ENCODE data around the gene GP2. TPM values are rescaled to one million over a fixed set of nuclear protein-coding genes. Genes with fewer than 3 reads are reported as not detected.

The GP2 gene
- polyA plus RNA-seq, 3 donors: not detected

- DNase-seq: no peak
- no peak overlapping the region for H3K4me3 Mint-ChIP-seq
- intact Hi-C loops (cut with micrococcal nuclease): no loop called here
- peaks cover 3 to 6% (median 4%) of the 10 kb centered on the region in 3 donors for H3K27me3 Mint-ChIP-seq (ENCODE audit: low read depth in 3 of 3)
- H3K36me3 ChIP-seq (replicated peaks in 1 of 2; ENCODE audit: control insufficient read depth in 1 of 2, insufficient read depth in 2 of 2, low read length in 2 of 2): no peaks in the 10 kb centered on the region
- H3K9me3 ChIP-seq (replicated peaks in 1 of 2; ENCODE audit: control insufficient read depth in 1 of 2, insufficient read depth in 1 of 2, low read length in 2 of 2): no peaks in the 10 kb centered on the region
- H2AFZ ChIP-seq (ENCODE audit: insufficient read depth, low read depth, low read length, poor library complexity, severe bottlenecking): no peak overlapping the region
- no peak overlapping the region for H3K27ac Mint-ChIP-seq
- H3K4me3 ChIP-seq (replicated peaks in 1 of 3; ENCODE audit: low read depth in 2 of 3, low read length in 3 of 3): no peak overlapping the region
- WGBS (ENCODE audit: insufficient coverage): 94% methylated on average over 4 of the region's 4 CpGs
- H3K27ac ChIP-seq (ENCODE audit: low read depth in 1 of 2, low read length in 2 of 2): no peak overlapping the region
- H3K27me3 ChIP-seq (ENCODE audit: control insufficient read depth in 2 of 2, insufficient read depth in 2 of 2, low read length in 2 of 2): no peaks in the 10 kb centered on the region
- no peak overlapping the region for H3K9ac ChIP-seq (ENCODE audit: insufficient read depth, low read length, poor library complexity, severe bottlenecking)
- no peaks in the 10 kb centered on the region for H3K4me1 ChIP-seq (ENCODE audit: control insufficient read depth in 1 of 2, insufficient read depth in 2 of 2, low read length in 2 of 2)
- H3K9me3 Mint-ChIP-seq: peaks cover 0 to 2% (median 0%) of the 10 kb centered on the region in 7 donors
- no peak for TF ChIP-seq CTCF (IDR thresholded peaks at IDR 0.05)
- H3K4me1 Mint-ChIP-seq: no peaks in the 10 kb centered on the region
- H4K20me1 ChIP-seq (ENCODE audit: insufficient read depth, low read length): no peaks in the 10 kb centered on the region
- H3K79me2 ChIP-seq (ENCODE audit: insufficient read depth, low read length): no peaks in the 10 kb centered on the region
- no peaks in the 10 kb centered on the region for H3K36me3 Mint-ChIP-seq
- no peak overlapping the region for H3K4me2 ChIP-seq (replicated peaks; ENCODE audit: extremely low read depth, low read length, poor library complexity, severe bottlenecking)
These were observed 19.0 kb downstream of the GP2 start for GRCh38 chr16:20308266-20308665.

GRCh38 chr16:20307791-20308190 is 19.5 kb downstream of the GP2 start:
- H3K4me1 ChIP-seq (ENCODE audit: control insufficient read depth in 1 of 2, insufficient read depth in 2 of 2, low read length in 2 of 2): no peaks in the 10 kb centered on the region
- no peak overlapping the region for H3K4me3 ChIP-seq (replicated peaks in 1 of 3; ENCODE audit: low read depth in 2 of 3, low read length in 3 of 3)
- no peaks in the 10 kb centered on the region for H3K79me2 ChIP-seq (ENCODE audit: insufficient read depth, low read length)
- Mint-ChIP-seq H3K9me3 (peaks cover 0 to 2% (median 0%) of the 10 kb centered on the region in 7 donors), H3K4me3 (no peak overlapping the region), H3K4me1 (no peaks in the 10 kb centered on the region), H3K36me3 (no peaks in the 10 kb centered on the region), H3K27ac (no peak overlapping the region), H3K27me3 (ENCODE audit: low read depth in 3 of 3) (peaks cover 3 to 7% (median 4%) of the 10 kb centered on the region in 3 donors)
- WGBS (ENCODE audit: insufficient coverage): 87% methylated on average over 3 of the region's 7 CpGs
- no peaks in the 10 kb centered on the region for H4K20me1 ChIP-seq (ENCODE audit: insufficient read depth, low read length)
- H2AFZ ChIP-seq (ENCODE audit: insufficient read depth, low read depth, low read length, poor library complexity, severe bottlenecking): no peak overlapping the region
- H3K36me3 ChIP-seq (replicated peaks in 1 of 2; ENCODE audit: control insufficient read depth in 1 of 2, insufficient read depth in 2 of 2, low read length in 2 of 2): no peaks in the 10 kb centered on the region
- no peak for TF ChIP-seq CTCF (IDR thresholded peaks at IDR 0.05)
- H3K9me3 ChIP-seq (replicated peaks in 1 of 2; ENCODE audit: control insufficient read depth in 1 of 2, insufficient read depth in 1 of 2, low read length in 2 of 2): no peaks in the 10 kb centered on the region
- no peaks in the 10 kb centered on the region for H3K27me3 ChIP-seq (ENCODE audit: control insufficient read depth in 2 of 2, insufficient read depth in 2 of 2, low read length in 2 of 2)
- no peak overlapping the region for H3K9ac ChIP-seq (ENCODE audit: insufficient read depth, low read length, poor library complexity, severe bottlenecking)
- no peak overlapping the region for H3K27ac ChIP-seq (ENCODE audit: low read depth in 1 of 2, low read length in 2 of 2)
- no peak overlapping the region for H3K4me2 ChIP-seq (replicated peaks; ENCODE audit: extremely low read depth, low read length, poor library complexity, severe bottlenecking)
- no peak for DNase-seq
- intact Hi-C loops (cut with micrococcal nuclease): no loop called here
